ENCODE results near the gene ZNF618. TPM values are rescaled to one million over a fixed set of nuclear protein-coding genes. Genes with fewer than 3 reads are reported as not detected.

Gene ZNF618
- total RNA-seq, 2 donors from 2014 or later = 16.6 to 24.9 TPM

GRCh38 chr9:113973963-113974413, 97.9 kb downstream of the ZNF618 start:
- no peak overlapping the region for H3K4me3 ChIP-seq
- TF ChIP-seq CTCF (IDR thresholded peaks at IDR 0.05) = no peak

GRCh38 chr9:113976915-113977314, 100.8 kb downstream of the ZNF618 start:
- Histone ChIP-seq H3K4me1 (ENCODE audit: control insufficient read depth in 1 of 2, low read depth in 2 of 2) (peaks cover 17 to 25% of the 10 kb centered on the region in 2 donors), H3K27ac (no peak overlapping the region), H3K4me3 (no peak overlapping the region), H3K9me3 (no peaks in the 10 kb centered on the region), H3K36me3 (no peaks in the 10 kb centered on the region), H3K27me3 (replicated peaks; ENCODE audit: insufficient read depth) (no peaks in the 10 kb centered on the region)
- TF ChIP-seq CTCF (IDR thresholded peaks at IDR 0.05) = no peak
- DNase-seq (ENCODE audit: low spot score) (no peak), ATAC-seq (ENCODE audit: insufficient number of reproducible peaks, low FRiP score, low read depth) (no peak)

More at GRCh38 chr9:113973963-113974413, 97.9 kb downstream of the ZNF618 start:
- Histone ChIP-seq H3K27me3 (replicated peaks; ENCODE audit: insufficient read depth) (no peaks in the 10 kb centered on the region), H3K4me1 (ENCODE audit: control insufficient read depth in 1 of 2, low read depth in 2 of 2) (peaks cover 17 to 25% of the 10 kb centered on the region in 2 donors), H3K36me3 (no peaks in the 10 kb centered on the region), H3K27ac (peak overlapping the region in 1 of 2 donors; percentile 22), H3K9me3 (no peaks in the 10 kb centered on the region)
- DNase-seq (ENCODE audit: low spot score) (no peak), ATAC-seq (ENCODE audit: insufficient number of reproducible peaks, low FRiP score, low read depth) (no peak)

- TF ChIP-seq CTCF (IDR thresholded peaks at IDR 0.05) = no peak
- no peak for DNase-seq (ENCODE audit: low spot score)
- peaks cover 8 to 12% of the 10 kb centered on the region in 2 donors for H3K4me1 ChIP-seq (ENCODE audit: control insufficient read depth in 1 of 2, low read depth in 2 of 2)
- no peak overlapping the region for H3K27ac ChIP-seq
- no peaks in the 10 kb centered on the region for H3K9me3 ChIP-seq
- ATAC-seq (ENCODE audit: insufficient number of reproducible peaks, low FRiP score, low read depth) = no peak
- H3K4me3 ChIP-seq = no peak overlapping the region
- H3K36me3 ChIP-seq = no peaks in the 10 kb centered on the region
- no peaks in the 10 kb centered on the region for H3K27me3 ChIP-seq (replicated peaks; ENCODE audit: insufficient read depth)
Measured at GRCh38 chr9:113978725-113979342, 102.7 kb downstream of the ZNF618 start.

GRCh38 chr9:113979343-113980127, 103.4 kb downstream of the ZNF618 start:
- peaks cover 3 to 5% of the 10 kb centered on the region in 2 donors for H3K4me1 ChIP-seq (ENCODE audit: control insufficient read depth in 1 of 2, low read depth in 2 of 2)
- no peaks in the 10 kb centered on the region for H3K36me3 ChIP-seq
- H3K27ac ChIP-seq = no peak overlapping the region
- DNase-seq (ENCODE audit: low spot score) = no peak
- no peak overlapping the region for H3K4me3 ChIP-seq
- ATAC-seq (ENCODE audit: insufficient number of reproducible peaks, low FRiP score, low read depth) = no peak
- no peaks in the 10 kb centered on the region for H3K9me3 ChIP-seq
- no peak for TF ChIP-seq CTCF (IDR thresholded peaks at IDR 0.05)
- H3K27me3 ChIP-seq (replicated peaks; ENCODE audit: insufficient read depth) = no peaks in the 10 kb centered on the region

- Histone ChIP-seq H3K27ac (no peak overlapping the region), H3K4me1 (ENCODE audit: control insufficient read depth in 1 of 2, low read depth in 2 of 2) (peaks cover 4 to 18% of the 10 kb centered on the region in 2 donors), H3K27me3 (replicated peaks; ENCODE audit: insufficient read depth) (no peaks in the 10 kb centered on the region), H3K4me3 (no peak overlapping the region), H3K36me3 (no peaks in the 10 kb centered on the region), H3K9me3 (no peaks in the 10 kb centered on the region)
- TF ChIP-seq CTCF (IDR thresholded peaks at IDR 0.05) = no peak
- ATAC-seq (ENCODE audit: insufficient number of reproducible peaks, low FRiP score, low read depth) = no peak
- DNase-seq (ENCODE audit: low spot score) = no peak
Measured at GRCh38 chr9:113984639-113985380, 108.7 kb downstream of the ZNF618 start.

Data from thoracic aorta (tissue), 2 donors.